Endothelial cell of umbilical vein (primary cell): ENCODE results near the gene ULK4. TPM values are rescaled to one million over a fixed set of nuclear protein-coding genes. Genes with fewer than 3 reads are reported as not detected.

ENCODE experiments used
- BruUV-seq: library from RNA; stranded (reverse); fragments of 400-500 nt; replicated peaks from 2 replicates; lab custom pipeline; 2021; lab: Mats Ljungman, UMichigan
- CTCF ChIA-PET: fragments of 300-600, 350-600 bp; sonication (Branson Sonifier 250); formaldehyde crosslinking; loops from one replicate; lab custom pipeline; 2021; ENCODE audit warnings: antibody characterized with exemption, inconsistent platforms; lab: Charles Lee
- POLR2A ChIA-PET: fragments of 300-600, 350-600 bp; sonication (Branson Sonifier 250); formaldehyde crosslinking; loops from one replicate; lab custom pipeline; 2021; ENCODE audit warnings: antibody characterized with exemption, inconsistent platforms; lab: Charles Lee
- DNase-seq: peaks from one replicate; pipeline ENCODE4 v3.0.0-alpha.2; 2011; ENCODE audit warnings: low read depth, low spot score
- FAIRE-seq: peaks from 2 replicates; lab custom pipeline; 2011; peaks lifted over from hg19 to GRCh38; lab: Jason Lieb, UNC
- H2AFZ ChIP-seq: 2 replicates; pipeline ENCODE4 v1.6.0; 2012; ENCODE audit warnings: low read depth, low read length, control low read depth, inconsistent platforms
- H3K27ac ChIP-seq: 2 replicates; pipeline ENCODE4 v1.5.1; 2011; ENCODE audit warnings: low read depth, mild to moderate bottlenecking, control low read depth, low read length, moderate library complexity; ENCODE audit not compliant: insufficient read depth
- H3K27me3 ChIP-seq, 2 experiments: 2 replicates each; pipeline versions ENCODE4 v1.6.0 to v1.6.1; 2011; ENCODE audit warnings: low read length in 2 of 2, mixed read lengths in 1 of 2; ENCODE audit not compliant: control insufficient read depth in 2 of 2, insufficient read depth in 2 of 2
- H3K36me3 ChIP-seq, 2 experiments: 2 replicates in 1 of 2; 3 replicates in 1 of 2; pipeline ENCODE4 v1.5.1; 2011; ENCODE audit warnings: low read length in 2 of 2, mild to moderate bottlenecking in 1 of 2, moderate library complexity in 1 of 2; ENCODE audit not compliant: control insufficient read depth in 2 of 2, insufficient read depth in 2 of 2; ENCODE audit errors: extremely low read depth in 1 of 2
- H3K4me1 ChIP-seq: 3 replicates; pipeline ENCODE4 v1.5.1; 2011; ENCODE audit warnings: mild to moderate bottlenecking, low read length; ENCODE audit not compliant: control insufficient read depth, insufficient read depth; ENCODE audit errors: extremely low read depth
- H3K4me2 ChIP-seq: 2 replicates; pipeline ENCODE4 v1.6.1; 2011; ENCODE audit warnings: low read length, control low read depth, mixed read lengths; ENCODE audit not compliant: insufficient read depth
- H3K4me3 ChIP-seq, 3 experiments: fragments of 200-600 bp in 1 of 3; sonication (generic), shearing (Covaris generic) in 1 of 3; replicated peaks in 1 of 3; 2 replicates each; pipeline ENCODE4 v1.5.1; 2011 to 2016; ENCODE audit warnings: control low read depth in 3 of 3, low read length in 3 of 3, mild to moderate bottlenecking in 2 of 3, inconsistent platforms in 1 of 3, low read depth in 1 of 3, moderate library complexity in 1 of 3; ENCODE audit not compliant: insufficient read depth in 1 of 3
- H3K79me2 ChIP-seq: 2 replicates; pipeline ENCODE4 v1.6.0; 2012; ENCODE audit warnings: low read length, inconsistent platforms; ENCODE audit not compliant: control insufficient read depth, insufficient read depth
- H3K9ac ChIP-seq: replicated peaks from 2 replicates; pipeline ENCODE3; 2011; ENCODE audit warnings: low read length, control low read depth; ENCODE audit not compliant: insufficient read depth; ENCODE audit errors: extremely low read depth
- H3K9me1 ChIP-seq: replicated peaks from 3 replicates; pipeline ENCODE4 v1.6.0; 2011; ENCODE audit warnings: mild to moderate bottlenecking, low read length; ENCODE audit not compliant: control insufficient read depth, insufficient read depth; ENCODE audit errors: extremely low read depth
- H3K9me3 ChIP-seq: replicated peaks from 2 replicates; pipeline ENCODE4 v1.5.1; 2012; ENCODE audit warnings: low read length, inconsistent platforms; ENCODE audit not compliant: control insufficient read depth, insufficient read depth
- H4K20me1 ChIP-seq: replicated peaks from 2 replicates; pipeline ENCODE3; 2011; ENCODE audit warnings: mild to moderate bottlenecking, low read length; ENCODE audit not compliant: control insufficient read depth, insufficient read depth; ENCODE audit errors: extremely low read depth
- FOS ChIP-seq: IDR thresholded peaks from 2 replicates; pipeline ENCODE4 v1.6.1; 2011; ENCODE audit warnings: mild to moderate bottlenecking, low read length, moderate library complexity, borderline replicate concordance; ENCODE audit not compliant: insufficient read depth
- GATA2 ChIP-seq: IDR thresholded peaks from 2 replicates; pipeline ENCODE4 v1.7.0; 2011; ENCODE audit warnings: low read depth, mild to moderate bottlenecking, moderate library complexity, mixed read lengths, low read length; ENCODE audit not compliant: insufficient read length, insufficient read depth
- JUN ChIP-seq: IDR thresholded peaks from 2 replicates; pipeline ENCODE4 v1.6.1; 2011; ENCODE audit warnings: borderline replicate concordance, low read depth; ENCODE audit not compliant: insufficient read length, insufficient read depth
- MAX ChIP-seq: IDR thresholded peaks from 2 replicates; pipeline ENCODE4 v1.6.1; 2011; ENCODE audit not compliant: insufficient read depth, insufficient read length
- POLR2A ChIP-seq: IDR thresholded peaks from 2 replicates; pipeline ENCODE4 v1.6.1; 2012; ENCODE audit warnings: low read depth, mild to moderate bottlenecking, control low read depth, low read length
- POLR2AphosphoS5 ChIP-seq: IDR thresholded peaks from 2 replicates; pipeline ENCODE4 v1.6.1; 2012; ENCODE audit warnings: low read depth, mild to moderate bottlenecking, control low read depth, low read length, moderate library complexity; ENCODE audit not compliant: insufficient read depth
- dilution Hi-C: fragments of 300-500 bp; cut with MboI; formaldehyde crosslinking; loops from one replicate; pipeline ENCODE4 v1.15.0; 2019; ENCODE audit warnings: low sequenced_read_pairs; ENCODE audit not compliant: extremely low pct_ligation_motif_present
- intact Hi-C: fragments of 100-400 bp; cut with micrococcal nuclease; formaldehyde crosslinking; loops from one replicate; pipeline ENCODE4 v1.10.0; 2022
- polyA plus RNA-seq, 4 experiments: library from polyadenylated mRNA; depleted of rRNA in 3 of 4; stranded (reverse) in 3 of 4; unstranded in 1 of 4; fragments of >200 nt; gene quantifications; 2 replicates each; pipeline versions ENCODE4 v1.2.1 to v1.2.3, GENCODE V29; 2011 to 2012; ENCODE audit warnings: missing spikeins in 1 of 4
- total RNA-seq: library from RNA; stranded (reverse); gene quantifications from 2 replicates; pipeline ENCODE4 v1.2.3, GENCODE V29; 2021
- TF ChIP-seq, protein P1 (sequence below), 2 donors: IDR thresholded peaks; 1 replicate in 1 of 2; 2 replicates in 1 of 2; pipeline ENCODE4 v1.5.1; 2011; ENCODE audit warnings: low read length in 2 of 2, mild to moderate bottlenecking in 2 of 2, moderate library complexity in 2 of 2, control low read depth in 1 of 2, inconsistent platforms in 1 of 2, low read depth in 1 of 2; ENCODE audit not compliant: insufficient read depth in 1 of 2; ENCODE audit errors: extremely low read depth in 1 of 2

The ULK4 gene
- total and polyA plus RNA-seq, 2 donors (not counting 3 experiments of a cell fraction or from before 2014, with no cell fraction given) = 3.3 to 16.0 TPM

- POLR2A ChIA-PET = no interaction called here
- Histone ChIP-seq H3K9me3 (no peaks in the 10 kb centered on the region), H3K36me3 (no peaks in the 10 kb centered on the region), H3K4me3 (no peak overlapping the region), H3K4me1 (no peaks in the 10 kb centered on the region), H3K27ac (no peak overlapping the region), H4K20me1 (no peaks in the 10 kb centered on the region), H2AFZ (no peak overlapping the region), H3K9ac (no peak overlapping the region), H3K4me2 (no peak overlapping the region), H3K27me3 (no peaks in the 10 kb centered on the region), H3K9me1 (no peaks in the 10 kb centered on the region), H3K79me2 (no peaks in the 10 kb centered on the region)
- DNase-seq (no peak), FAIRE-seq (no peak)
- BruUV-seq = no TSS peak
- no peak for TF ChIP-seq FOS
- TF ChIP-seq, protein P1, sequence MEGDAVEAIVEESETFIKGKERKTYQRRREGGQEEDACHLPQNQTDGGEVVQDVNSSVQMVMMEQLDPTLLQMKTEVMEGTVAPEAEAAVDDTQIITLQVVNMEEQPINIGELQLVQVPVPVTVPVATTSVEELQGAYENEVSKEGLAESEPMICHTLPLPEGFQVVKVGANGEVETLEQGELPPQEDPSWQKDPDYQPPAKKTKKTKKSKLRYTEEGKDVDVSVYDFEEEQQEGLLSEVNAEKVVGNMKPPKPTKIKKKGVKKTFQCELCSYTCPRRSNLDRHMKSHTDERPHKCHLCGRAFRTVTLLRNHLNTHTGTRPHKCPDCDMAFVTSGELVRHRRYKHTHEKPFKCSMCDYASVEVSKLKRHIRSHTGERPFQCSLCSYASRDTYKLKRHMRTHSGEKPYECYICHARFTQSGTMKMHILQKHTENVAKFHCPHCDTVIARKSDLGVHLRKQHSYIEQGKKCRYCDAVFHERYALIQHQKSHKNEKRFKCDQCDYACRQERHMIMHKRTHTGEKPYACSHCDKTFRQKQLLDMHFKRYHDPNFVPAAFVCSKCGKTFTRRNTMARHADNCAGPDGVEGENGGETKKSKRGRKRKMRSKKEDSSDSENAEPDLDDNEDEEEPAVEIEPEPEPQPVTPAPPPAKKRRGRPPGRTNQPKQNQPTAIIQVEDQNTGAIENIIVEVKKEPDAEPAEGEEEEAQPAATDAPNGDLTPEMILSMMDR (IDR thresholded peaks at IDR 0.05; ENCODE audit: extremely low read depth in 1 of 2, insufficient read depth in 1 of 2, low read depth in 1 of 2, low read length in 2 of 2) = no peak
- no peak for TF ChIP-seq GATA2
- no peak for TF ChIP-seq POLR2A
- no peak for TF ChIP-seq JUN
- no peak for TF ChIP-seq POLR2AphosphoS5
- TF ChIP-seq MAX = no peak
- CTCF ChIA-PET = no interaction called here
- intact Hi-C loops = no loop called here
- dilution Hi-C loops = no loop called here
Observed at GRCh38 chr3:41602121-41602520, 359.8 kb downstream of the ULK4 start.
